Tibial artery (tissue), 4 donors: Measurements from ENCODE around the gene GCKR.

Experiments
- DNase-seq, 2 donors: peaks; one replicate each; pipeline ENCODE4 v3.0.0-alpha.2; 2019
- H3K27ac ChIP-seq, 2 donors: fragments of 200-600 bp; sonication (generic) in 1 of 2; 1 replicate in 1 of 2; 2 replicates in 1 of 2; pipeline ENCODE4 v1.5.1; 2018 to 2019; ENCODE audit warnings: mild to moderate bottlenecking in 1 of 2
- H3K27me3 ChIP-seq, 2 donors: fragments of 200-600 bp; sonication (generic) in 1 of 2; one replicate each; pipeline versions ENCODE4 v1.5.1 to v1.6.0; 2016 to 2019
- H3K36me3 ChIP-seq, 3 donors: fragments of 200-600 bp; sonication (generic) in 2 of 3; one replicate each; pipeline ENCODE4 v1.5.1; 2016 to 2019; ENCODE audit warnings: mild to moderate bottlenecking in 2 of 3
- H3K4me1 ChIP-seq, 4 donors: fragments of 200-600 bp; sonication (generic) in 2 of 4; 1 replicate in 3 of 4; 2 replicates in 1 of 4; pipeline ENCODE4 v1.5.1; 2016 to 2019
- H3K4me3 ChIP-seq, 2 donors: fragments of 200-600 bp; sonication (generic) in 1 of 2; 1 replicate in 1 of 2; 2 replicates in 1 of 2; pipeline ENCODE4 v1.5.1; 2018 to 2019; ENCODE audit warnings: mild to moderate bottlenecking in 2 of 2
- H3K9me3 ChIP-seq, 3 donors: fragments of 200-600 bp; sonication (generic) in 1 of 3; one replicate each; pipeline ENCODE4 v1.5.1; 2016 to 2019
- intact Hi-C: fragments of 100-400 bp; cut with DNase I; formaldehyde crosslinking; loops from one replicate; pipeline ENCODE4 v1.15.0; 2023; ENCODE audit warnings: low total_unique reads
- TF ChIP-seq, protein P1 (sequence below), 2 experiments: fragments of 200-600 bp in 1 of 2; fragments of 450-650 bp in 1 of 2; IDR thresholded peaks; one replicate each; pipeline ENCODE4 v1.5.1; 2017 to 2019; ENCODE audit warnings: antibody characterized with exemption in 2 of 2, mild to moderate bottlenecking in 1 of 2, moderate library complexity in 1 of 2

GCKR gene

DNA sequence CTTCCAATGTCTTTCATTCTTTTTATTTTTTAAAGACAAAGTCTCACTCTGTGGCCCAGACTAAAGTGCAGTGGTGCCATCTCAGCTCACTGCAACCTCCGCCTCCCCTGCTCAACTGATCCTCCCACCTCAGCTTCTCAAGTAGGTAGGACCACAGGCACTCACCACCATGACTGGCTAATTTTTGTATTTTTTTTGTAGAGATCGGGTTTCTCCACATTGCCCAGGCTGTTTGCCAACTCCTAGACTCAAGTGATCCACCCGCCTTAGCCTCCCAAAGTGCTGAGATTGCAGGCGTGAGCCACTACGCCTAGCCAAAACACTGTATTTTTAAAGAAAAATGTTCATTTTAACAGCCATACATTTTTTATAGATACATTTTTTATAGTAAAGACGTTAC is 12.7 kb downstream of the GCKR start:
- Histone ChIP-seq H3K36me3 (no peaks in the 10 kb centered on the region), H3K27me3 (no peaks in the 10 kb centered on the region), H3K4me1 (no peaks in the 10 kb centered on the region), H3K4me3 (no peak overlapping the region), H3K9me3 (no peaks in the 10 kb centered on the region), H3K27ac (no peak overlapping the region)
- TF ChIP-seq, protein P1, sequence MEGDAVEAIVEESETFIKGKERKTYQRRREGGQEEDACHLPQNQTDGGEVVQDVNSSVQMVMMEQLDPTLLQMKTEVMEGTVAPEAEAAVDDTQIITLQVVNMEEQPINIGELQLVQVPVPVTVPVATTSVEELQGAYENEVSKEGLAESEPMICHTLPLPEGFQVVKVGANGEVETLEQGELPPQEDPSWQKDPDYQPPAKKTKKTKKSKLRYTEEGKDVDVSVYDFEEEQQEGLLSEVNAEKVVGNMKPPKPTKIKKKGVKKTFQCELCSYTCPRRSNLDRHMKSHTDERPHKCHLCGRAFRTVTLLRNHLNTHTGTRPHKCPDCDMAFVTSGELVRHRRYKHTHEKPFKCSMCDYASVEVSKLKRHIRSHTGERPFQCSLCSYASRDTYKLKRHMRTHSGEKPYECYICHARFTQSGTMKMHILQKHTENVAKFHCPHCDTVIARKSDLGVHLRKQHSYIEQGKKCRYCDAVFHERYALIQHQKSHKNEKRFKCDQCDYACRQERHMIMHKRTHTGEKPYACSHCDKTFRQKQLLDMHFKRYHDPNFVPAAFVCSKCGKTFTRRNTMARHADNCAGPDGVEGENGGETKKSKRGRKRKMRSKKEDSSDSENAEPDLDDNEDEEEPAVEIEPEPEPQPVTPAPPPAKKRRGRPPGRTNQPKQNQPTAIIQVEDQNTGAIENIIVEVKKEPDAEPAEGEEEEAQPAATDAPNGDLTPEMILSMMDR (IDR thresholded peaks at IDR 0.05) = no peak
- intact Hi-C loops = no loop called here
- no peak for DNase-seq

DNA sequence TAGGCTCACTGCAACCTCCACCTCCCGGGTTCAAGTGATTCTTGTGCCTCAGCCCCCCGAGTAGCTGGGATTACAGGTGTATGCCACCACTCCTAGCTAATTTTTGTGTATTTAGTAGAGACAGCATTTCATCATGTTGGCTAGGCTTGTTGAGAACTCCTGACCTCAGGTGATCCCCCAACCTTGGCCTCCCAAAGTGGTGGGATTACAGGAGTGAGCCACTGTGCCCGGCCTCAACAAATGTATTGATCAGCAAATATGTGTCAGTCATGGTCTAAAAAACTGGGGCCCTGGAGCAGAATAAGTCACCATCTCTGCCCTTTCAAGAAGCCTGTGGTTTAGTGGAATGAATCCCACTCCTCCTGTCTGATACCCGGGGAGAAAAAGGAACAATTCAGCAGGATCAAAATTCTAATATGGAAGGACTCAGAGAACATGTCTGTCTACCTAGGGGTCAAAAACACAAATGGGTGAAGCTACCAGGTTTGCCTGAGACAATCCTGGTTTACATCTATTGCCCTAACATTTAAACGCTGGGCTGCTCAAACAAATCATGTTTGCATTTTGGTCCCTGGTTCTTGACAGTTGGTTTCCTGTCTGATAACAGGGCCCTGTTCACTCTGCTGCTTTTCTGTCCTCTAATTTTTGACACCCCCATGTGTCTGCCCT is 21.6 kb downstream of the GCKR start:
- DNase-seq = no peak
- TF ChIP-seq, protein P1 (IDR thresholded peaks at IDR 0.05) = no peak
- Histone ChIP-seq H3K4me3 (no peak overlapping the region), H3K27me3 (peaks cover 0 to 15% of the 10 kb centered on the region in 2 donors), H3K4me1 (no peaks in the 10 kb centered on the region), H3K36me3 (no peaks in the 10 kb centered on the region), H3K9me3 (no peaks in the 10 kb centered on the region), H3K27ac (no peak overlapping the region)
- intact Hi-C loops = no loop called here

DNA sequence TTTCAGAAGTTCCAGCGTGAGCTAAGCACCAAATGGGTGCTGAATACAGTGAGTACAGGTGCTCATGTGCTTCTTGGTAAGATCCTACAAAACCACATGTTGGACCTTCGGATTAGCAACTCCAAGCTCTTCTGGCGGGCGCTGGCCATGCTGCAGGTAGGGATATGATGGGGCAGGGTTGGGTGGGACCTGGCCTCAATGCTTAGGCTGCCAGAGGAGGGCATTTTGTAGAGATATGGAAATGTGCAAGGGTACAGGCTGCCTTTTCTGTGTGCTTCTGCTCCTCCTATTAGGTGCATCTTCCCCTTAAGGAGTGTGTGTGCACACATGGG is 22.1 kb downstream of the GCKR start:
- intact Hi-C loops = no loop called here
- Histone ChIP-seq H3K9me3 (no peaks in the 10 kb centered on the region), H3K27me3 (peaks cover 0 to 16% of the 10 kb centered on the region in 2 donors), H3K4me1 (no peaks in the 10 kb centered on the region), H3K4me3 (no peak overlapping the region), H3K36me3 (no peaks in the 10 kb centered on the region), H3K27ac (no peak overlapping the region)
- TF ChIP-seq, protein P1 (IDR thresholded peaks at IDR 0.05) = no peak
- DNase-seq = no peak

DNA sequence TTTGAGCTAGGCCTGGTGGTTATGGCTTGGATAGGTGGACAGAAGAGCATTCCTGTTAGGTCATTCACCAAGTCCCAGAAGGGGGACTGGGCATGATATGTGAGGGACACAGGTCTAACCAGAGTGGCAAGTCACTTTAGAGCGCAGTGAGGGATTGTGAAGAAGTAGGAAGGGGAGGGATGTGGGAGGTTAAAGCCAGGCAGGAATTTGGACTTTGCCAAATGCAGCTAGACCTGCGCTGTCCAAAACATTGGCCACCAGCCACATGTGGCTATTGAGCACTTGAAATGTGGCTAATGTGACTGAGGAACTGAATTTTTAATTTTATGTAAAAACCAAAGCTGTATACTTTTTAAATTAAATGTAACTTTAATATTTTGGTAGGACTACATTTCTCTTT is 23.7 kb downstream of the GCKR start:
- Histone ChIP-seq H3K9me3 (no peaks in the 10 kb centered on the region), H3K4me1 (no peaks in the 10 kb centered on the region), H3K4me3 (no peak overlapping the region), H3K36me3 (no peaks in the 10 kb centered on the region), H3K27me3 (peaks cover 0 to 14% of the 10 kb centered on the region in 2 donors), H3K27ac (no peak overlapping the region)
- no peak for DNase-seq
- TF ChIP-seq, protein P1 (IDR thresholded peaks at IDR 0.05) = no peak
- intact Hi-C loops = no loop called here

DNA sequence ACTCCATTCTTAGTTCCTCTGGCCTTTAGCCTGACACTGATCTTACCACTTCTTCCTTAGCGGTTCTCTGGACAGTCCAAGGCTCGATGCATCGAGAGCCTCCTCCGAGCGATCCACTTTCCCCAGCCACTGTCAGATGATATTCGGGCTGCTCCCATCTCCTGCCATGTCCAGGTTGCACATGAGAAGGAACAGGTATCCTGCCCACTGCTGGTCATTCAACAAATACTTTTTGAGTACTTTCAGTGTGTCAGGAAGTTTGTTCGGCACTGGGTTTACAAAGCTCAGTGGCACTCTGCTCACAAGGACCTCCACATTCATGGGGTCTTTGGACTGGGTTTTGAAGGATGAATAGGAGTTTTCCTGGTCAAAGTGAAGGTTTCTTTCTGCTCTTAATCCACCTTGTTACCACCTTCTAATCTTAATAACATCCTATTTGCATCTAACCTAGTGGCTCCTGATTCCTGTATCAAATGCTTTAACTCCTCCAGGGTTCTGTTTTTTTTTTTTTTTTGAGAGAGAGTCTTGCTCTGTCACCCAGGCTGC is 25.8 kb downstream of the GCKR start:
- no peaks in the 10 kb centered on the region for H3K9me3 ChIP-seq
- H3K27me3 ChIP-seq = peaks cover 0 to 21% of the 10 kb centered on the region in 2 donors
- no peaks in the 10 kb centered on the region for H3K36me3 ChIP-seq
- intact Hi-C loops = no loop called here
- H3K4me1 ChIP-seq = no peaks in the 10 kb centered on the region
- H3K27ac ChIP-seq = no peak overlapping the region
- DNase-seq = no peak
- H3K4me3 ChIP-seq = no peak overlapping the region
- TF ChIP-seq, protein P1 (IDR thresholded peaks at IDR 0.05) = no peak
